Motor neuron (in vitro differentiated cells): ENCODE measurements around the gene CD74. TPM values are rescaled to one million over a fixed set of nuclear protein-coding genes. Genes with fewer than 3 reads are reported as not detected.
"Not testable (repeated sequence)": the region's sequence is repeated elsewhere in the genome, so short reads cannot be mapped to it uniquely, and the experiment has no call there.

Experiments
- ATAC-seq, 8 experiments: fragments of 200-7000 bp; cut with Tn5 transposase; replicated peaks in 6 of 8; 2 replicates each; pipeline ENCODE4 v1.8.0; 2021; ENCODE audit warnings: mild to moderate bottlenecking in 8 of 8, moderate library complexity in 8 of 8
- H3K27ac ChIP-seq, 2 donors: fragments of 250-450 bp; sonication (Bioruptor Pico); 2 replicates each; pipeline ENCODE4 v1.9.0; 2021; ENCODE audit warnings: antibody characterized with exemption in 2 of 2, mild to moderate bottlenecking in 2 of 2, moderate library complexity in 1 of 2
- H3K4me1 ChIP-seq, 2 donors: fragments of 250-450 bp; sonication (Bioruptor Pico); replicated peaks in 1 of 2; 2 replicates each; pipeline ENCODE4 v1.6.1; 2021; ENCODE audit warnings: antibody characterized with exemption in 2 of 2, mild to moderate bottlenecking in 2 of 2, moderate library complexity in 1 of 2
- H3K4me3 ChIP-seq, 5 donors: fragments of 250-450 bp; sonication (Bioruptor Pico); 2 replicates each; pipeline ENCODE4 v1.9.0; 2021; ENCODE audit warnings: antibody characterized with exemption in 5 of 5, mild to moderate bottlenecking in 5 of 5, moderate library complexity in 4 of 5
- WGBS, 10 experiments: fragments of 450-650 bp; shearing (Covaris generic); methylation state at CpG; one replicate each; pipeline ENCODE4 v1.0.0; 2022; 5-methylcytosine and 5-hydroxymethylcytosine counted together
- in situ Hi-C, 9 experiments: fragments of 400-800 bp; cut with MboI; loops; one replicate each; pipeline ENCODE4 v1.15.0; 2021; ENCODE audit warnings: low sequenced_read_pairs in 9 of 9, low pct_unique_long_range_greater_than_20kb in 2 of 9; ENCODE audit not compliant: unreplicated experiment in 9 of 9
- total RNA-seq, 8 experiments: library from RNA; unstranded; fragments of 300-600 nt; gene quantifications; 2 replicates each; pipeline versions ENCODE4 v1.2.3 to v1.2.4, GENCODE V29; 2022

CD74 gene
- total RNA-seq, 8 experiments from 2014 or later = 0.36 to 3.3 (median 1.7) TPM; not detected in 1

- peak in 1 of 8 experiments; percentile 33 for ATAC-seq
- 11 to 56% (median 35%) methylated on average over 1 to 4 of the region's 4 CpGs; no CpG with 5 or more reads in 4 of the 10 experiments for WGBS, 10 experiments
- H3K27ac ChIP-seq = no peak overlapping the region
Observed at GRCh38 chr5:150438873-150439546, 26.3 kb upstream of the CD74 start.

GRCh38 chr5:150436141-150436680 is 23.5 kb upstream of the CD74 start:
- Histone ChIP-seq H3K27ac (no peak overlapping the region), H3K4me1 (no peaks in the 10 kb centered on the region), H3K4me3 (no peak overlapping the region)
- 0 to 43% (median 13%) methylated on average over 1 to 10 of the region's 13 CpGs; no CpG with 5 or more reads in 2 of the 10 experiments for WGBS, 10 experiments
- peak; percentile 83 to 94 (median 92) for ATAC-seq
- in situ Hi-C loops = no loop called here

More at GRCh38 chr5:150438873-150439546, 26.3 kb upstream of the CD74 start:
- H3K4me1 ChIP-seq = no peaks in the 10 kb centered on the region
- in situ Hi-C loops = no loop called here
- H3K4me3 ChIP-seq = no peak overlapping the region

GRCh38 chr5:150434464-150434863 is 21.8 kb upstream of the CD74 start:
- WGBS, 10 experiments = 0 to 71% (median 35%) methylated on average over 2 to 6 of the region's 6 CpGs; no CpG with 5 or more reads in 4 of the 10 experiments
- no peaks in the 10 kb centered on the region for H3K4me1 ChIP-seq
- in situ Hi-C loops = no loop called here
- H3K27ac ChIP-seq = no peak overlapping the region
- ATAC-seq = peak in 7 of 8 experiments; percentile 18 to 53 (median 34)
- no peak overlapping the region for H3K4me3 ChIP-seq

GRCh38 chr5:150431574-150431973 is 18.9 kb upstream of the CD74 start:
- no peak for ATAC-seq
- H3K4me3 ChIP-seq = no peak overlapping the region
- no peaks in the 10 kb centered on the region for H3K4me1 ChIP-seq
- WGBS, 10 experiments = 25 to 60% (median 53%) methylated on average over 1 to 3 of the region's 4 CpGs; no CpG with 5 or more reads in 1 of the 10 experiments
- in situ Hi-C loops = no loop called here
- H3K27ac ChIP-seq = no peak overlapping the region

GRCh38 chr5:150431048-150431447 is 18.3 kb upstream of the CD74 start:
- in situ Hi-C loops = no loop called here
- no peak for ATAC-seq
- no peak overlapping the region for H3K27ac ChIP-seq
- H3K4me3 ChIP-seq = no peak overlapping the region
- 72 to 100% (median 82%) methylated on average over 3 to 9 of the region's 18 CpGs; no CpG with 5 or more reads in 4 of the 10 experiments for WGBS, 10 experiments
- H3K4me1 ChIP-seq = no peaks in the 10 kb centered on the region

- H3K27ac ChIP-seq = no peak overlapping the region
- H3K4me1 ChIP-seq = no peaks in the 10 kb centered on the region
- ATAC-seq = no peak
- 20 to 100% (median 74%) methylated on average over 1 to 3 of the region's 5 CpGs; no CpG with 5 or more reads in 5 of the 10 experiments for WGBS, 10 experiments
- H3K4me3 ChIP-seq = no peak overlapping the region
- in situ Hi-C loops = no loop called here
Observed at GRCh38 chr5:150429410-150429873, 16.7 kb upstream of the CD74 start.

GRCh38 chr5:150428978-150429377 is 16.3 kb upstream of the CD74 start:
- no CpG with 5 or more reads among the region's 5 CpGs for WGBS, 10 experiments
- no peak overlapping the region for H3K4me3 ChIP-seq
- in situ Hi-C loops = no loop called here
- H3K27ac ChIP-seq = no peak overlapping the region
- no peak for ATAC-seq
- H3K4me1 ChIP-seq = no peaks in the 10 kb centered on the region

GRCh38 chr5:150428106-150428876 is 15.6 kb upstream of the CD74 start:
- Histone ChIP-seq H3K4me1 (no peaks in the 10 kb centered on the region), H3K4me3 (no peak overlapping the region), H3K27ac (no peak overlapping the region)
- peak in 6 of 8 experiments; percentile 32 to 96 (median 61) for ATAC-seq
- whole genome bisulfite sequencing, 10 experiments = 30 to 93% (median 67%) methylated on average over 1 to 12 of the region's 18 CpGs
- in situ Hi-C loops = no loop called here

- in situ Hi-C loops, H3K27ac ChIP-seq: not testable (repeated sequence)
- WGBS, 10 experiments = 80 to 100% (median 97%) methylated on average over 1 to 7 of the region's 9 CpGs; no CpG with 5 or more reads in 4 of the 10 experiments
Observed at GRCh38 chr5:150426165-150426564, 13.5 kb upstream of the CD74 start.

GRCh38 chr5:150422758-150423157 is 10.0 kb upstream of the CD74 start:
- H3K4me3 ChIP-seq = no peak overlapping the region
- H3K4me1 ChIP-seq = no peaks in the 10 kb centered on the region
- ATAC-seq = no peak
- no peak overlapping the region for H3K27ac ChIP-seq
- 0 to 100% (median 36%) methylated on average over 1 to 3 of the region's 3 CpGs; no CpG with 5 or more reads in 3 of the 10 experiments for WGBS, 10 experiments
- in situ Hi-C loops = no loop called here

More at GRCh38 chr5:150426165-150426564, 13.5 kb upstream of the CD74 start:
- not testable (repeated sequence) for ATAC-seq, H3K4me3 ChIP-seq, H3K4me1 ChIP-seq

- in situ Hi-C loops = no loop called here
- 64 to 83% (median 70%) methylated on average over 1 to 4 of the region's 4 CpGs; no CpG with 5 or more reads in 7 of the 10 experiments for WGBS, 10 experiments
Observed at GRCh38 chr5:150422075-150422474, 9.4 kb upstream of the CD74 start.

GRCh38 chr5:150419630-150420270 is 7.0 kb upstream of the CD74 start:
- Histone ChIP-seq H3K4me1 (no peaks in the 10 kb centered on the region), H3K27ac (no peak overlapping the region), H3K4me3 (no peak overlapping the region)
- peak in 1 of 8 experiments; percentile 11 for ATAC-seq
- WGBS, 10 experiments = 62 to 90% (median 70%) methylated on average over 2 to 4 of the region's 7 CpGs; no CpG with 5 or more reads in 4 of the 10 experiments
- in situ Hi-C loops = no loop called here

More at GRCh38 chr5:150422075-150422474, 9.4 kb upstream of the CD74 start:
- H3K4me1 ChIP-seq = no peaks in the 10 kb centered on the region
- no peak overlapping the region for H3K27ac ChIP-seq
- H3K4me3 ChIP-seq = no peak overlapping the region
- ATAC-seq = no peak
